ENCODE measurements around the gene ARHGAP23. TPM values are rescaled to one million over a fixed set of nuclear protein-coding genes. Genes with fewer than 3 reads are reported as not detected.

ARHGAP23 gene
- polyA plus RNA-seq, 1 donor from 2014 or later = 1.6 TPM

Other genes with a start within 250 kb of the ARHGAP23 start
- gene TBC1D3, start 235.9 kb upstream of the ARHGAP23 start, polyA plus RNA-seq = 0.24 TPM in 1 of 2 replicates, not detected in the other
- gene MRPL45, start 131.3 kb upstream of the ARHGAP23 start, polyA plus RNA-seq = 27.5 and 31.7 TPM in 2 replicates
- gene GPR179, start 84.5 kb upstream of the ARHGAP23 start, polyA plus RNA-seq = not detected in 2 replicates
- gene SOCS7, start 76.6 kb upstream of the ARHGAP23 start, polyA plus RNA-seq = 23.7 and 28.6 TPM in 2 replicates
- 18.0 and 22.8 TPM in 2 replicates for gene SRCIN1, start 177.5 kb downstream of the ARHGAP23 start, polyA plus RNA-seq
- gene EPOP, start 246.5 kb downstream of the ARHGAP23 start, polyA plus RNA-seq = 1.1 and 1.5 TPM in 2 replicates

All from neural cell (in vitro differentiated cells).